ENCODE results near the gene LGI4. TPM values are rescaled to one million over a fixed set of nuclear protein-coding genes. Genes with fewer than 3 reads are reported as not detected.

The LGI4 gene
- total and polyA plus RNA-seq, 4 donors = 0.18 to 1.5 (median 1.1) TPM

DNA sequence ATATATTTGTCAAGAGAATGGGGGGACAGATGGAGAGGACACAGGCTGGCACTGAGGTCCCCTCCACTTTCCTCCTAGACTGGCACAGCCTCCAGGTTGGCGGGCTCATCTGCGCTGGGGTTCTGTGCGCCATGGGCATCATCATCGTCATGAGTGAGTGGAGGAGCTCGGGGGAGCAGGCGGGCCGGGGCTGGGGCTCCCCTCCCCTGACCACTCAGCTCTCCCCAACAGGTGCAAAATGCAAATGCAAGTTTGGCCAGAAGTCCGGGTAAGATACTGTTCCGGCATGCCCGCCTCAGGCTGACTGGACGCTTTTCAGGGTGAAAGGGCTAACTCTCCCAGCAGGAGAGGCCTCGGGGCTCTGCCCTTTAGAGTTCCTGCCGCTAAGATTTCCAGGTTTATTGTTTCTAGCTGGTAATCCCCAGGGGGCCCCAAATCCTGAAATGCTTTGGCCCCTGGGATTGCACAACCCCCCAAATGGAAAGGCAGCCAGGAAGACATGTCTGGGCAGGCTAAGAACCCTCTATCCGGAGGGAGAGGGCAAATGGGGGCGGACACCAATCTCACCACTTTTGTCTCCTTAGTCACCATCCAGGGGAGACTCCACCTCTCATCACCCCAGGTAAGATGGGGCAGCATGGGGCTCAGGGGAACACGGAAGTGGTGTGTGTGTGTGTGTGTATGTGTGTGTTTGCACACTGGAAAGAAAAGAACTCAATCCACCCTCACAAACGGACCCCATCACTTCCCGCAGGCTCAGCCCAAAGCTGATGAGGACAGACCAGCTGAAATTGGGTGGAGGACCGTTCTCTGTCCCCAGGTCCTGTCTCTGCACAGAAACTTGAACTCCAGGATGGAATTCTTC, 11.9 kb downstream of the LGI4 start:
- Histone ChIP-seq H3K27me3 (ENCODE audit: control insufficient read depth in 4 of 4, insufficient read depth in 4 of 4, low read length in 3 of 4) (no peaks in the 10 kb centered on the region), H3K9me3 (ENCODE audit: control insufficient read depth in 4 of 4, low read length in 3 of 4) (no peaks in the 10 kb centered on the region), H3K36me3 (ENCODE audit: control insufficient read depth in 4 of 4, insufficient read depth in 3 of 4, low read depth in 1 of 4, low read length in 3 of 4) (no peaks in the 10 kb centered on the region), H3K9ac (ENCODE audit: low read depth in 1 of 2, low read length in 2 of 2) (no peak overlapping the region), H3K27ac (ENCODE audit: low read depth in 1 of 2, low read length in 2 of 2) (no peak overlapping the region), H3K4me1 (ENCODE audit: control insufficient read depth in 4 of 4, insufficient read depth in 4 of 4, low read length in 3 of 4) (peaks cover 4 to 19% (median 15%) of the 10 kb centered on the region in 4 donors), H3K4me3 (ENCODE audit: low read depth in 1 of 3, low read length in 3 of 3) (no peak overlapping the region)
- TF ChIP-seq RXRA (IDR thresholded peaks at IDR 0.05) (no peak), JUND (IDR thresholded peaks at IDR 0.05) (no peak), YY1 (IDR thresholded peaks at IDR 0.05) (no peak), FOXA2 (IDR thresholded peaks at IDR 0.05) (no peak), HNF4A (conservative IDR thresholded peaks at IDR 0.05) (no peak), TAF1 (conservative IDR thresholded peaks at IDR 0.05) (no peak), SP1 (IDR thresholded peaks at IDR 0.05) (no peak), RAD21 (IDR thresholded peaks at IDR 0.05) (no peak), HNF4G (IDR thresholded peaks at IDR 0.05) (no peak), GABPA (IDR thresholded peaks at IDR 0.05 in 1 of 2, conservative IDR thresholded peaks at IDR 0.05 in 1 of 2) (no peak), FOXA1 (IDR thresholded peaks at IDR 0.05) (no peak), EGR1 (IDR thresholded peaks at IDR 0.05; ENCODE audit: low read depth in 2 of 2) (no peak), NR2F2 (IDR thresholded peaks at IDR 0.05) (no peak)
- TF ChIP-seq, protein P1, sequence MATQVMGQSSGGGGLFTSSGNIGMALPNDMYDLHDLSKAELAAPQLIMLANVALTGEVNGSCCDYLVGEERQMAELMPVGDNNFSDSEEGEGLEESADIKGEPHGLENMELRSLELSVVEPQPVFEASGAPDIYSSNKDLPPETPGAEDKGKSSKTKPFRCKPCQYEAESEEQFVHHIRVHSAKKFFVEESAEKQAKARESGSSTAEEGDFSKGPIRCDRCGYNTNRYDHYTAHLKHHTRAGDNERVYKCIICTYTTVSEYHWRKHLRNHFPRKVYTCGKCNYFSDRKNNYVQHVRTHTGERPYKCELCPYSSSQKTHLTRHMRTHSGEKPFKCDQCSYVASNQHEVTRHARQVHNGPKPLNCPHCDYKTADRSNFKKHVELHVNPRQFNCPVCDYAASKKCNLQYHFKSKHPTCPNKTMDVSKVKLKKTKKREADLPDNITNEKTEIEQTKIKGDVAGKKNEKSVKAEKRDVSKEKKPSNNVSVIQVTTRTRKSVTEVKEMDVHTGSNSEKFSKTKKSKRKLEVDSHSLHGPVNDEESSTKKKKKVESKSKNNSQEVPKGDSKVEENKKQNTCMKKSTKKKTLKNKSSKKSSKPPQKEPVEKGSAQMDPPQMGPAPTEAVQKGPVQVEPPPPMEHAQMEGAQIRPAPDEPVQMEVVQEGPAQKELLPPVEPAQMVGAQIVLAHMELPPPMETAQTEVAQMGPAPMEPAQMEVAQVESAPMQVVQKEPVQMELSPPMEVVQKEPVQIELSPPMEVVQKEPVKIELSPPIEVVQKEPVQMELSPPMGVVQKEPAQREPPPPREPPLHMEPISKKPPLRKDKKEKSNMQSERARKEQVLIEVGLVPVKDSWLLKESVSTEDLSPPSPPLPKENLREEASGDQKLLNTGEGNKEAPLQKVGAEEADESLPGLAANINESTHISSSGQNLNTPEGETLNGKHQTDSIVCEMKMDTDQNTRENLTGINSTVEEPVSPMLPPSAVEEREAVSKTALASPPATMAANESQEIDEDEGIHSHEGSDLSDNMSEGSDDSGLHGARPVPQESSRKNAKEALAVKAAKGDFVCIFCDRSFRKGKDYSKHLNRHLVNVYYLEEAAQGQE (IDR thresholded peaks at IDR 0.05) = no peak
- TF ChIP-seq, protein P2, sequence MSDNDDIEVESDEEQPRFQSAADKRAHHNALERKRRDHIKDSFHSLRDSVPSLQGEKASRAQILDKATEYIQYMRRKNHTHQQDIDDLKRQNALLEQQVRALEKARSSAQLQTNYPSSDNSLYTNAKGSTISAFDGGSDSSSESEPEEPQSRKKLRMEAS (IDR thresholded peaks at IDR 0.05) = no peak
- TF ChIP-seq, protein P3, sequence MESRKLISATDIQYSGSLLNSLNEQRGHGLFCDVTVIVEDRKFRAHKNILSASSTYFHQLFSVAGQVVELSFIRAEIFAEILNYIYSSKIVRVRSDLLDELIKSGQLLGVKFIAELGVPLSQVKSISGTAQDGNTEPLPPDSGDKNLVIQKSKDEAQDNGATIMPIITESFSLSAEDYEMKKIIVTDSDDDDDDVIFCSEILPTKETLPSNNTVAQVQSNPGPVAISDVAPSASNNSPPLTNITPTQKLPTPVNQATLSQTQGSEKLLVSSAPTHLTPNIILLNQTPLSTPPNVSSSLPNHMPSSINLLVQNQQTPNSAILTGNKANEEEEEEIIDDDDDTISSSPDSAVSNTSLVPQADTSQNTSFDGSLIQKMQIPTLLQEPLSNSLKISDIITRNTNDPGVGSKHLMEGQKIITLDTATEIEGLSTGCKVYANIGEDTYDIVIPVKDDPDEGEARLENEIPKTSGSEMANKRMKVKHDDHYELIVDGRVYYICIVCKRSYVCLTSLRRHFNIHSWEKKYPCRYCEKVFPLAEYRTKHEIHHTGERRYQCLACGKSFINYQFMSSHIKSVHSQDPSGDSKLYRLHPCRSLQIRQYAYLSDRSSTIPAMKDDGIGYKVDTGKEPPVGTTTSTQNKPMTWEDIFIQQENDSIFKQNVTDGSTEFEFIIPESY (IDR thresholded peaks at IDR 0.05) = no peak
- TF ChIP-seq, protein P4, sequence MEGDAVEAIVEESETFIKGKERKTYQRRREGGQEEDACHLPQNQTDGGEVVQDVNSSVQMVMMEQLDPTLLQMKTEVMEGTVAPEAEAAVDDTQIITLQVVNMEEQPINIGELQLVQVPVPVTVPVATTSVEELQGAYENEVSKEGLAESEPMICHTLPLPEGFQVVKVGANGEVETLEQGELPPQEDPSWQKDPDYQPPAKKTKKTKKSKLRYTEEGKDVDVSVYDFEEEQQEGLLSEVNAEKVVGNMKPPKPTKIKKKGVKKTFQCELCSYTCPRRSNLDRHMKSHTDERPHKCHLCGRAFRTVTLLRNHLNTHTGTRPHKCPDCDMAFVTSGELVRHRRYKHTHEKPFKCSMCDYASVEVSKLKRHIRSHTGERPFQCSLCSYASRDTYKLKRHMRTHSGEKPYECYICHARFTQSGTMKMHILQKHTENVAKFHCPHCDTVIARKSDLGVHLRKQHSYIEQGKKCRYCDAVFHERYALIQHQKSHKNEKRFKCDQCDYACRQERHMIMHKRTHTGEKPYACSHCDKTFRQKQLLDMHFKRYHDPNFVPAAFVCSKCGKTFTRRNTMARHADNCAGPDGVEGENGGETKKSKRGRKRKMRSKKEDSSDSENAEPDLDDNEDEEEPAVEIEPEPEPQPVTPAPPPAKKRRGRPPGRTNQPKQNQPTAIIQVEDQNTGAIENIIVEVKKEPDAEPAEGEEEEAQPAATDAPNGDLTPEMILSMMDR (IDR thresholded peaks at IDR 0.05; ENCODE audit: low read depth, low read length, missing input control) = no peak
- TF ChIP-seq, protein P5, sequence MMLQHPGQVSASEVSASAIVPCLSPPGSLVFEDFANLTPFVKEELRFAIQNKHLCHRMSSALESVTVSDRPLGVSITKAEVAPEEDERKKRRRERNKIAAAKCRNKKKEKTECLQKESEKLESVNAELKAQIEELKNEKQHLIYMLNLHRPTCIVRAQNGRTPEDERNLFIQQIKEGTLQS (IDR thresholded peaks at IDR 0.05) = no peak
- 92% methylated on average over 19 of the region's 19 CpGs for WGBS
- no peak for DNase-seq (ENCODE audit: low spot score)
